Measurements from ENCODE around the gene PRR16.
A peak's percentile ranks its signal among the peaks of the same experiment; 100 is the strongest.

Gene PRR16

DNA sequence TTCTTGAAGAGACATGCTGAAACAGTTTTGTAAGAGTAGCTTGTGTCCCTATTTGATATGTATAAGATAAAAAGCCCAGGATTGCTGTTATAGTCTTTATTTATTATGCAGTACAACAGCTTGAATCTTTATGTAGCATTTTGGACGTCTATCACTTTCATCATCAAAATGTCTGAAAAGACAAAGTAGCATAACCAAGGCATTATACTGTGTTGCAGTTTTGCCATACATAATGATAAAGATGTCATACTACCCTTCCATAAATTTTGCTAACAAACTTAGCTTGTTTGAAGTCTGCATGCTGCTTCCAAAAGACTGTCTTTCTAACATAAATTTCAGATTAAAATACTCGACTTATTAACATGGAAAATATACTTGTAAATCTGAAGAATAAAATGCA lies 127.8 kb downstream of the PRR16 start:
- DNase-seq: no peak

DNA sequence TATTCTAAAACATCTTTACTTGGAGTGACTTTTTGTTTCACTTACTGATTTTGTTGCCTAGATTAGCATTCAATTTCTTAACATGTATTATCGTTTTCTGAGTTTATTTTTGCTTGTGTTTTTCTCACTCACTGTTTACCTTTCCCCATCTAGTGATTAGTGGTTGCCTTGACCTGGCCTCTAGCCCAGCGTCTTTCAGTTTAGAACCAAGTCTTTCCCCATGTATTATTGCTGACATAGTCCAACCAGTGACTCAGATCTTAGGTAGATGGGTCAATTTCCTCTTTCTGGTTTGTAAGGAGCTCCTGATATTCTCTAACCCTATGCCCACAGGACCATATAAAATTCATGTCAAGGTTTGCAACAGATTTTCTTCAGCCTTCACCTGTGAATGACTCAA lies 135.5 kb downstream of the PRR16 start:
- no peak for DNase-seq

DNA sequence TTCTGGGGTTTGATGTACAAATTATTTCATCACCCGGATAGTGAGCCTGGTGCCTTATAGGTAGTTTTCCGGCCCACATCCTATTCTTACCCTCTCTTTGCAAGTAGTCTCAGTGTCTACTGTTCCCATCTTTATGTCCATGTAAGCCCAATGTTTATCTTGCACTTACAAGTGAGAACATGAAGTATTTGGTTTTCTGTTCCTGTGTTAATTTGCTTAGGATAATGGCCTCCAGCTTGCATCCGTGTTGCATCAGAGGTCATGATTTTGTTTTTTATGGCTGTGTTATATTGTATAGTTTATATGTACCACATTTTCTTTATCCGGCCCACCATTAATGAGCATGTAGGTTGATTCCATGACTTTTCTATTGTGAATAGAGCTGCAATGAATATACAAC lies 136.5 kb downstream of the PRR16 start:
- no peak for DNase-seq

DNA sequence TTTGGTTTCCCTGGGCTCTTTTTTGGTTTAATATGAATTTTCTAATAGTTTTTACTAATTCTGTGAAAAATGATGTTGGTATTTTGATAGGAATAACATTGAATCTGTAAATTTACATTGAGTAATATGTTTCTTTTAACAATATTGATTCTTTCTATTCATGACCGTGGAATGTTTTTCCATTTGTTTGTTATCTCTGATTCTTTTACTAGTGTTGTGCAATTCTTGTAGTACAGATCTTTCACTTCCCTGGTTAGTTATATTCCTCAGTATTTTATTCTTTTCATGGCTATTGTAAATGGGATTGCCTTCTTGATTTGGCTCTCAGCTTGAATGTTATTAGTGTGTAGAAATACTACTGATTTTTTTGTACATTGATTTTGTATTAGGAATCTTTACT lies 137.9 kb downstream of the PRR16 start:
- no peak for DNase-seq

DNA sequence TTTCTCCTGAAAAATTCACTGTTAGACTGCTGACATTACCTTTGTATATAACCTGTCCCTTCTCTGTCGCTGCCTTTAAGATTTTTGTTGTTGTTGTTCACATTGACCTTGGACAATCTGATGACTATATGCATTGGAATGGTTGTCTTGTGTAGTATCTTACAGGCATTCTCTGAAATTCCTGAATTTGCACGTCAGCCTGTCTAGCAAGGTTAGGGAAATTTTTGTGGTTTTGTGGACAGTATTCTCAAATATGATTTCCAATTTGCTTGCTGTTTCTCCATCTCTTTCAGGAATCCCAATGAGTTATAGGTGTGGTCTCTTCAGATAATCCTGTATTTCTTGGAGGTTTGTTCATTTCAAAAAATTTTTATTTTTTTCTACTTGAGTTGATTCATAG lies 140.8 kb downstream of the PRR16 start:
- no peak for DNase-seq

DNA sequence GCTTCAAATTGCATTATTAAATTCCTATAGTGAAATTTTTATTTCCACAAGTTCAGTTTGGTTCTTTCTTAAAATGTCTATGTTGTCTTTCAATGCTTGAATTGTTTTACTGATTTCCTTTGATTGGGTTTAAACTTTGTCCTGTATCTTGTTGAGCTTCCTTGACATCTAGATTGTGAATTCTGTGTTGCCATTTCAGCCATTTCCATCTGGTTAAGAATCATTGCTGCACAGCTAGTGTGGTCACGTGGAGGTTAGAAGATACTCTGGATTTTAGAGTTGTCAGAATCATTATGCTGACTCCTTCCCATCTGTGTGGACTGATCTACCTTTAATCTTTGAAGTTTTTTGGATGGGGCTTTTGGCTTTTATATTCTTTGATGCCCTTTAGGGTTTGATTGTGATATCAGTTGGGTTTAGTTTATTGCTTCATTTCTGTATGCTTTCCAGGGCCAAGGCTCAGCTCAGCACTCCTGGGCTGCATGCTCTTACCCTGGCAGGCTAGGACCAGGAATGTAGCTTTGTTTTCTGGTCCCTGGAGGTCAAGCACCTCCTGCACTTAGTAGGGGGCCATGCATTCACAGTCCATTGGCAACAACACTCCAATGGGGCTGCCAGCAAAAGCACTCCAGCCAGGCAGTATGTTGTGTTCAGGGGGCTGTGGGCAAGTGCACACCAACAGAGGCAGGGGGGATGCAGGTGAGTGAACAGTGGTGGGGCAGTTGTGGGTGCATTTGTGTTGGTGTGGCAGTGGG lies 141.4 kb downstream of the PRR16 start:
- DNase-seq: no peak

DNA sequence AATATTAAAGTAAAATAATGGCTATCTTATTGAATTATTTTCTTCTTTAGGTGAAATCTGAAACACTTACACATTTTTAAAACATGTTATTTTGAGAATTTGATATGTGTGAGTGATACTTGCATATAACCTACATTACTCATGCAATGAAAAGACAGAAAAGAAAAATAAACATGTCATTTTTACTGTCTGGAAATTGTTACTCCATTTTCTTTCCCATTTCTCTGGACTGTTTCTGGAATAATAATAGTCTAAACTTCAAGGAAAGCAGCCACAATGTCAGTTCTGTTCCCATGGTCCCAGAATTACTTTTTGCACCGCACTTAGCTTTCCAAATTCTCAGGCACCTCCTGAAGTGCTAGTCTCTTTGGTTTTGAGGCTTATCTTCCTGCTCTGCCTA lies 145.5 kb downstream of the PRR16 start:
- DNase-seq: no peak

DNA sequence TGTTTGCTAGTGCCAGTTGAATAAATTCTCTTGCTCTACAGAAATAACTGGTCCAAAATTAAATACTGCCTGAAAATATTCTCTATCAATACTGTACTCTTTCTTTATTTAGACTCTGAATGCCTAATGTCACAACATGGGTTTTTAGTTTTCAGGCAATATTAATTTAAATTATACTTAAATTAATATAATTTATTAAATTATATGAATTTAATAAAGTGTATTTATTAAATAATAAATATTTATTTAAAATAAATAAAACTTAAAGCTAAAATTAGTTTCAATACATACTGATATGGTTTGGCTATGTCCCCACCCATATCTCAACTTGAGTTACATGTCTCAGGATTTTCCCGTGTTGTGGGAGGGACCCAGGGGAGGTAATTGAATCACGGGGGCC lies 146.0 kb downstream of the PRR16 start:
- DNase-seq: no peak

DNA sequence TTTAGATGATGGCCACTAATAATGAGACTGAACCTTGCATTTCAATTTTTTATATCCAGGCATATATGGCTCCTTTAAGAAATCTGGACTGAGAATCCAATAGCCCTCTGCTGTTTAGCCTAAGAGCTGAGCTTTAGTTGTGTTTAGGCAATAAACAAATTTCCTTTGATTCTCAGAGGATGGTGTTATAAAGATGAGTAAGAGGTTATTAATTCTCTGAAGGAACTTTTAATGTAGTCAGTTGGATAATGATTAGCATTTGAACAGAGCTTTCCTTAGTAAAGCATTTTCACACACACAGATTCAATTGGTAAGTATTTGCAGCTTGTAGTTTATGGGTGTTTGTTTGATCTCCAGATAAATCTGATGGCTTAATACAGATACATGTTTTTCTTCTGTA lies 149.6 kb downstream of the PRR16 start:
- DNase-seq: no peak

DNA sequence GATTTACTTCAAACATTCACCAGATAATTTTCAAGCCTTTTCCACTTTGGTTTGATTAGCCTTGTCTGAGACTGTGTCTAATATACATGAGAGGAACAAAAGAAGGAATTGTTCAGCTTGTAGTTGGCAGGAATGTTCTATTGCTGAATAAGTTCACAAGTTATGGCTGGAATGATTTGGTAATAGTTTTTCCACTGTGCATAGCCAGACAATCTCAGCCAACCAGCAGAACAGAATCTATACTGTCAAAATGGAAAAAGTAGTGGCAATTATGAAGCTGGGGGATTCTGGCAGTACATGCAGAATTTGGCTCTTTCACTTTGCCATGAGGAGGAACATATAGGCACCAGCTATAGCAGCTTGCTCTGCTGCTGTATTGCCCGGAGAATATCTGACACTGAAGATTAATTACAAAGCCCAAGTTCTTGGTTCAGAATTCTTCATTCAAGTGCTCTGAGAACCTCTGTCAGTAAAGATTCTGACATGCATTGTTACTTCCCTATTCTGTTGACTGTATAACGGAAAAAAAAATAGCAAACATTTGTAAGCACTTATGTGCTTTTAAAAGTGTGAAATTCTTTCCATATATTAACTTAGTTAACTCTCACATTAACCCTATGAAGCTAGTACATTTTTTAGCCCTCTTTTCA lies 150.6 kb downstream of the PRR16 start:
- no peak for DNase-seq

DNA sequence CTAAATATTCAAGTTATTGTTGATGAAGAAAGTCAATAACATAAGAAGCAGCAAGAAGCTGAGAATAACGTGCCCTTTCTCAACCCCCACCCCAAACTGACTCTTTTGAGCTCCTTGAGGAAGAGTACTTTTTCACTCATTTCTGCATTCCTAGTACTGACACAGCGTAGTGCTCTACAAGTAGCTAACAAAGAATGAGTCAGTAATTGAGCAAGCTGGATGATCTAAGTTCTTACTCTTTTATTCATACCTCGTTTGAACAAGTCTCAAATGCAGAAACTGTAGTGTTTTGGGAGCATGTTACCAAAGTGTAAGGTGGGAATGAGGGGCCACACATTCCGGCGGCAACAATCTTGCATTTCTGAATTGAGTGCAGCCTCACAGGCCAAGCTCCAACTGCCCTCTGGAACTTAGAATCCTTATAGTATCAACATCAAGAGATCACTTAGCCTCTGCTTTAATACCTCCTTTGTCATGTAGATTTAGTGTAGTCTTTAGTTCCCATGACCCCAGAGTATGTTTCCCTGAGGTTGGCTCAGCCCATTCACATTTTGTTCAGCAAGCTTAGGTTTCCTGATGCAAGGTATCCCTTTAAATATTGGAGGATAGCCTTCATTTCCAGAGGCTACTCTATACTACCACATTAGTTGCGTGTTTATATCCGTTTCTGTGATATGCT lies 152.0 kb downstream of the PRR16 start:
- DNase-seq: no peak

DNA sequence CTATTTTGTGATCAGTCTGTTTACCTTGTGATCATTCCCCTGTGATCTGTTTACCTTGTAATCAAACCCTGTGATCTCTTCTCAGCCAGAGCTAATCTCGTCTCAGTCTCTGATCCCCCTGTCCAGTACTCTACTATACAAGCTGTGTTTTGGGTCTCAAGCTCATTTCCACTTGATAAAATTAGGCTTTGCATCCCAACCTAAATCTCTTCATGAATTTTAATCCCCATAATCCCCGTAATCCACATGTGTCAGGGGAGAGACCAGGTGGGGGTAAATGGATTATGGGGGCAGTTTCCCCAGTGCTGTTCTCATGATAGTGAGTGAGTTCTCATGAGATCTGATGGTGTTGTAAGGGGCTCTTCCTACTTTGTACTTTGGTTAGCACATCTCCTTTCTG lies 157.2 kb downstream of the PRR16 start:
- no peak for DNase-seq

DNA sequence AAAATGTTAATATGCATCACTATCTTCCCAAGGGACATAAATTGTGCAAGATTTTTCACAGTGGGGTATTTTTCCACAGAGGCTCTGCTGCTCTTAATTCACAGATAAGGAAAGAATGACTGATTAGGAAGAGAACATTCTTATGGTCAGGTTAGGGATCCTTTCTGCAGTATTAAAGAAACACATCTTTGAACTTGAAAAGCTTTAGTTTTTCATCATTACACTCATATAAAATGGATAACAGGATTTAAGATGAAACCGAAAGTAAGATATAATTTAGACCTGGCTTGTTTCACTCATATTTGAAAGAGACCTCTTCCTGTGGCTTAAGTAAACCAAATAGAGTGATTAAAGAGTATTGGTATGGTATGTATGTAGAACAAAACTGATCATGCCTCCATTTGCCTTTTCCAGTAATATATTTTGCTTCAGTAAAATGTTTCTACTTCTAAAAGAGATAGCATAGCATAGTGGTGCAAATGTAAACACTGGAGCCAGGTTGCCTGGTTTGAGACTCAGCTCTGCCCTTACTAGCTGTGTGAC lies 160.0 kb downstream of the PRR16 start:
- no peak for DNase-seq

DNA sequence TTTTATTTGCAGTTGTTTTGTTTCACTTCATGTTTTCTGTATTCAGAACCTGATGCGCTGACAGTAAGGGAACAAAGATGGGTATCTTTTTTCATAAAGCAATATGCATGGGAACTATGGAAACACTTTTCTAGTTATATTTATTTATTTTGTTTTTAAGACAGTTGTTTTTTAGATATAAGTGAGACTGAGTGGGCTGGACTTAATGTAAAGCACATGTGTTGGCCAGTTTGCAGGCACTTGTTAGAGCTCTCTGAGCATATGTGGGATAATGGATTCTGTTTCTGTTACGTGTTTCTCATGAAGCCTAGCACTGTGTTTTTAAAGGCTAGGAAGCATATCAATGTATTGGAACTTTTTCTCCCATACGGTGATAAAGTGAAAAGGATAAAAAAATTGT lies 164.1 kb downstream of the PRR16 start:
- DNase-seq: no peak

DNA sequence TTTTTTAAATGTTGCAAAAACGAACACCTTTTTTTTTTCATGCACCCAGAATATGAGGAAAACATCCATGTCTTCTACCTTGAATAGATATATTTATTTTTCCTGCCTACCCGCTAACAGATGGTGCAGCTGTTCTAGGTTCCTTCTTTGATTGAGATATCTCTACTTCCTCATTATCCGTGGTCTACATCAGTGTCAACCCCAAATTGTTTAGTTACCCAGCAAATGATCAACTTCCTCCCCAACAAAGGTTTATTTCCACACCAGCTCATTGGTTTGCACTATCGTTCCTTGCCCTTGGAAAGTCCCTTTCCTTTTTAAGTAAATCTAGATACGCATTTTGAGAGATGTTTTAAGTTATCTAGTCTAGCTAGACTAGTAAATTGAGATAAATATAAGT lies 166.4 kb downstream of the PRR16 start:
- DNase-seq: no peak

DNA sequence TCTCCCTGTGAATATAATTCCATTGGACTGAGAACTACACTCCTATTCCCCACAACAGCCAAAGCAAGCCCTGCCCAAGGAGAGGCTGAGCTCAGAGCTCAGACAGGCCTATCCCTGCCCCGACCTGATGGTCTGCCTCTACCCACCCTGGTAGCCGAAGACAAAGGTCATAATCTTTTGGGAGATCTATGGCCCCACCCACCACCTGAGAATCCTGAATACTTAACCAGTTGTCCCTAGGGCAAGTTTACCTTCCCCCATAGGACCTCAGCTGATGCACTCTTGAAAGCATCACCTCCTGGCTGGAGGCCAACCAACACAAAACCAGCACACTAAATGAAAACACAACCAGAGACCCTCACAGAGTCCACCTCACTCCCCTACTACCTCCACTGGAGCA lies 167.5 kb downstream of the PRR16 start:
- no peak for DNase-seq

DNA sequence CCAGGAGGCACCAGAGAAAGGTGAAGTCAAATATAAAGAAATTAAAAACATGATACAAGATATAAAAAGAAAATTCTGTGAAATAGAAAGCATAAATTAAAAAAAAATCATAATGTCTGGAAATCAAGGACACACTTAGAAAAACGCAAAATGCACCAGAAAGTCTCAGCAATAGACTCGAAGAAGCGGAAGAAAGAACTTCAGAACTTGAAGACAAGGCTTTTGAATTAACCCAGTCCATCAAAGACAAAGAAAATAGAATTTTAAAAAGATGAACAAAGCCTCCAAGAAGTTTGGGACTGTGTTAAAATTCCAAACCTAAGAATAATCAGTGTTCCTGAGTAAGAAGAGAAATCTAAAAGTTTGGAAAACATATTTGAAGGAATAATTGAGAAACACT lies 168.3 kb downstream of the PRR16 start:
- DNase-seq: no peak

DNA sequence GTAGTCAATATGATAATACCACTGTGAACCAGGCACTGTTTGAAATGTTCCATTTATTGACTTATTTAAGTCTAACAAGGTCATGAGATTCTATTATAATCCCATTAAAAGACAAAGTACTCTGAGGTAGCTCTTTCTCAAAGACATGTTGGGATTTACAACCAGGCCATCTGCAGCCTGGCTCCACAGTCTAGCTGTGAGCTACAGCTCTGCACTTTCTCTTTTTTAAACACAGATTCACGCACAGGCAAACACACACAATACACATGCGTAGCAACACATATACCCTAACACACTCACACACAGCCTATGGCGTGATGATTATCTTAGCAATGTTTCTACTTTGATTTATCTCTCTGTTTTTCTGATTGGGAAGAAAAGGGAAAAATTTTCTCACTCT lies 174.3 kb downstream of the PRR16 start:
- DNase-seq: no peak

DNA sequence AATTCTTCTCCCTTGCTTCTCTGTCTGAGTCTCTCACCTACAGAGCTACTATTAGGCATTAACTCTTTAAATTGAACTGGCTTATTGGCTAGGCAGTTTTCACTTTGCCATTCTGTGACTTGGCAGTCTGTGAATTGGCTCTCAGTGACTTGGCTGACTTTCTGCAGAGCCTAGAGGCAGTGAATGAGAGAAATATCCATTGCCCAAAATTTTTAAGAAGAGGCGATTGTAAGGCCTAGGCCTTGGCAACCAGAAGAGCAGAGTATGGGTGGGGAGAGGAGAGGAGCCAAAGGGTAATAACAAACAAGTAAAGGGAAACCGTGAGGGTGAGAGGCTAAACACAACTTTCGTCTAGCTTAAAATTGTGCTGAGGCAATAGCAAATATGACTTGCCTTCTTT lies 176.7 kb downstream of the PRR16 start:
- DNase-seq: no peak

DNA sequence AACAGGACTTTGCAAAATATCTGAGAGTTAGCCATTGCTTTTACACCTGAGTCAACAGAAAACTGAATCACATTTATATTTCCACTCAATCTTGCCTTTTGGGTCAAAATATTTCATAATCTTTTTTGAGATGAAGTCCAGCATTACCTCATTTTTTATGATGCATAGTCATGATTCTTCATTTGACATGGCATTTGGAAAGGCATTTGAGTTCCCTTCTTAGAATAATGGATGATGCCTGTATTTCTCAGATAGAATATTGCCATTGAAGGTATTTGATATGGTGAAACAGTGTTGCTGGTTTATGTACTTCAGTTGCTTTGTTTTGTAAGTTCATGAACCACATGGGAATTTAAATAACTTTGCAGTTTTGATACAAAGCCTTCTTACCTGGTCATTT lies 180.4 kb downstream of the PRR16 start:
- DNase-seq: no peak

DNA sequence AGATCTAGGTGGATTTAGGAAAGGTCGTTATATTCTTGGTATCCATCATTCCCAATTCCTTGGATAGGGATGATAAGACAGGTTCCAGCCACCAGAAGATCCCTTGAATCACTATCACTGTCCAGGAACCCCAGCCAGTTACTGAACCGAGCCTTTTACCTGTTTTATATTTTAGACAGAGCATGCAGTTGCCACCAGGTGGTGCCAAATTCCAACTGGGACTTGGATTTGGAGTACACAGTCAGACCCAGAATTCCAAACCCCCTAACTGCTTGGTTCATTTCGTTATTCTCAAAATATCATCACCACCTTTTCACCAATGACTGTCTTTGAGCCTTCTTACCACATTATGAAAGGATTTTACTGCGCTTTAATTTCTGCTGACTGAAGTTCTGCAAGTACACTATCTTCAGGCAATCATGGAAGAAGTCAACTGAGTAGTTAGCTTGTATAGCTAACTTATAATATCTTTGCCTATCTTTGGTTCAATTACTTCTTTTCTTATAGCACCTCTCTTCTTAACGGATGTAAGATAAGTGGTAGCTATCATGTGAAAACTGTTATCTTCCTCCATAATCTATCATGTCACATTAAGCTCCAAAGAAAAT lies 191.8 kb downstream of the PRR16 start:
- DNase-seq: peak; percentile 24

DNA sequence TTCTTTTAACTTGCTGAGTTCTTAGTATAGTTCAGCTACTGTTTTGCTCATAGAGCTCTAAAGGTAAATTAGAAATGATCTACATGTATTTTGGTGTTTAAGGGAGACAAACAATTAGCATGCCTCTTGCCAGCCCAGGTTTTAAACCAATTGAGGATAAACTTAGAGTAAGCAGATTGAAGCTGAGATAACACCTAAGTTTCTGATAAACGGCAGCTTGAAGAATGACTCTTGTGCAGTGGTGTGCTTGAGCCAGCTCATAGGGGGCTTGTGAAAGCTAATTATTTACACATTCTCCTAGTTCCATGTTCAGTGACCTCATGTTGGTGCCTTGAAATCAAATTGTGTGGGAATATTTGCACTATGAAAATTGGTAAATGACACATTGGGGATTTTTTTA lies 193.0 kb downstream of the PRR16 start:
- no peak for DNase-seq

DNA sequence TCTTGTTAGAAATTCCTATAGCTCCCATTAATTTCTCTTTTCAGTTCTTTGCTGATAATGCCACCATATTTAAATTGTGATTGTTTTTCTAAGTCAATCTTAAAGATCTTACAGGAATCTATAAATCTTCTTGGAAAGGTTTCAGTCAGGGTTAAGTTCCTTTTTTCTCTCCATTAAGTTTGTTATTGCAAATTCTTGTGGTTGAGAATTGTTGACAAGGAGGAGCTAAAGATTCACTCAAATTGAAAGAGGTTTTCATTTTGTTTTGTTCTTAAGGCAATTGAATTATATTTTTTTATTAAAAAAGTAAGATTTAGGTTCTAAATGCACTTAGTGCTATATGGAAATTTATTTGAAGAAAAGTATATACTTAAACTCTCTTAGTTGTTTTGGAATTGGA lies 213.4 kb downstream of the PRR16 start:
- no peak for DNase-seq

DNA sequence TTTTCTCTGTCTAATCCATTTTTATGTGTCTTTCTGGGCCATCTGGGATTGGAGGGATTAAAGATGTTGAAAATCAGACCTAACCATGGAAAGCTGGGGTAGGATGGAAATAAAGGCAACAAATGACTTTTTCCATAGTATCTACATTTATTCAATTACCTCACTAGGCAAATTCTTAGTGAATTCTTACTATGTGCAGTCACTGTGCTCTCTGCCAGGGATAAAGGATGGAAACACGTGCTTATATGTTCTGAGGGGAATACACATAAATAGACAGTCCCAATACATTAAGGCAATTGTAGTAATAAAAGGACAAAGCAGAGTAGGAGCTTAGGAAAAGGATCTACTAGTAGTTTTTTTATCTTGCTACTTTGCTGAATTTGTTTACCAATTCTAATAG lies 214.2 kb downstream of the PRR16 start:
- DNase-seq: no peak
